Measurements from ENCODE around the gene CLK4.

DNA sequence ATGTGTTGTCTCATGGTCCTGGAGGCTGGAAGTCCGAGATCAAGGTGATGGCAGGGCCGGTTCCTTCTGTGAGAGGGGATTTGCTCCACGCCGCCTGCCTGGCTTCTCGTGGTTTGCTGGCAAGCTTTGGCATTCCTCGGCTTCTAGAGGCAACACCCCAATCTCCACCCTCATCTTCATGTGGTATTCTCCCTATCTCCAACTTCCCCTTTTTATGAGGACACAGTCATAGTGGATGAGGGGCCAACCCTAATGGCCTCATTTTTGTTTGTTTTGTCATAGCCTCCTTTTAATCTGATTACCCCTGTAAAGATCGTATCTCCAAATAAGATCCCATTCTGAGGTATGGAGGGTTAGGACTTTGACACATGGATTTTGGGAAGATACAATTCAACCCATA is 41.7 kb upstream of the CLK4 start:
- TF ChIP-seq POLR2A (IDR thresholded peaks at IDR 0.05) = no peak
- TF ChIP-seq, protein P1, sequence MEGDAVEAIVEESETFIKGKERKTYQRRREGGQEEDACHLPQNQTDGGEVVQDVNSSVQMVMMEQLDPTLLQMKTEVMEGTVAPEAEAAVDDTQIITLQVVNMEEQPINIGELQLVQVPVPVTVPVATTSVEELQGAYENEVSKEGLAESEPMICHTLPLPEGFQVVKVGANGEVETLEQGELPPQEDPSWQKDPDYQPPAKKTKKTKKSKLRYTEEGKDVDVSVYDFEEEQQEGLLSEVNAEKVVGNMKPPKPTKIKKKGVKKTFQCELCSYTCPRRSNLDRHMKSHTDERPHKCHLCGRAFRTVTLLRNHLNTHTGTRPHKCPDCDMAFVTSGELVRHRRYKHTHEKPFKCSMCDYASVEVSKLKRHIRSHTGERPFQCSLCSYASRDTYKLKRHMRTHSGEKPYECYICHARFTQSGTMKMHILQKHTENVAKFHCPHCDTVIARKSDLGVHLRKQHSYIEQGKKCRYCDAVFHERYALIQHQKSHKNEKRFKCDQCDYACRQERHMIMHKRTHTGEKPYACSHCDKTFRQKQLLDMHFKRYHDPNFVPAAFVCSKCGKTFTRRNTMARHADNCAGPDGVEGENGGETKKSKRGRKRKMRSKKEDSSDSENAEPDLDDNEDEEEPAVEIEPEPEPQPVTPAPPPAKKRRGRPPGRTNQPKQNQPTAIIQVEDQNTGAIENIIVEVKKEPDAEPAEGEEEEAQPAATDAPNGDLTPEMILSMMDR (IDR thresholded peaks at IDR 0.05 in 4 of 5, conservative IDR thresholded peaks at IDR 0.05 in 1 of 5) = no peak

Data from gastrocnemius medialis (tissue), 4 donors.